22Rv1 (cell line): ENCODE results near the gene FIS1.

Experiments
- CTCF ChIP-seq: fragments of 450-650 bp; IDR thresholded peaks from 2 replicates; pipeline ENCODE4 v1.5.1; 2017; ENCODE audit warnings: mild to moderate bottlenecking
- ZFX ChIP-seq: fragments of 450-650 bp; IDR thresholded peaks from 2 replicates; pipeline ENCODE4 v1.6.1; 2017; ENCODE audit warnings: antibody characterized with exemption, borderline replicate concordance

DNA sequence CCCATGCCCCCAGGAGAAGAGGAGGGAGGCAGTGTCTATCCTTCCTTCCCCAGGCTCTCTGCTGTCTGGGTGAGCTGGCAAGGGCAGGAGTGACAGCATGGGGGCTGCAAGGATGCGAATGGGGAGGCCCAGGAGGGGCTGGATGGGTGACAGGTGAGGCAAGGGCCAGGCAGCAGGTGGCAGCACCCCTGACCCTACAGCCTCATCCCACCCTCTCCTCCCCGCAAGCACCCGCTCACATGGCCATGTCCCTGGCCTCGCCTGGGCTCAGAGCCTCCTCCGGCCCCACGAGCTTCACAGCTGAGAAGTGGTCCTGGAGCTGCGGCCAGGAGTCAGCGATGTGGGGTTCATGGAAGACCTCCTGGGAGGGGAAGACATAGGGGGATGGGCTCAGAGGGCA lies 32.9 kb downstream of the FIS1 start:
- TF ChIP-seq CTCF (no peak), ZFX (no peak)
